GM23338 (cell line): ENCODE data around the gene OR52E2.

ENCODE experiments used
- CREB1 ChIP-seq: fragments of 250-450 bp; sonication (Bioruptor Pico); IDR thresholded peaks from 2 replicates; pipeline ENCODE4 v1.5.0; 2020; ENCODE audit warnings: low read depth, mild to moderate bottlenecking, moderate library complexity
- EZH2 ChIP-seq: fragments of 200-600 bp; sonication (generic); IDR thresholded peaks from one replicate; pipeline ENCODE4 v1.8.0; 2017; ENCODE audit warnings: antibody characterized with exemption, mild to moderate bottlenecking, low read depth; ENCODE audit not compliant: unreplicated experiment
- EZH2phosphoT487 ChIP-seq: fragments of 200-600 bp; sonication (generic); IDR thresholded peaks from one replicate; pipeline ENCODE4 v1.8.1; 2018; ENCODE audit warnings: antibody characterized with exemption; ENCODE audit not compliant: unreplicated experiment
- JUNB ChIP-seq: IDR thresholded peaks from one replicate; pipeline ENCODE4 v1.6.1; 2016; ENCODE audit warnings: antibody characterized with exemption; ENCODE audit not compliant: unreplicated experiment
- NANOG ChIP-seq: IDR thresholded peaks from 2 replicates; pipeline ENCODE4 v1.6.1; 2016; ENCODE audit warnings: antibody characterized with exemption, borderline replicate concordance
- POLR2AphosphoS5 ChIP-seq: IDR thresholded peaks from 2 replicates; pipeline ENCODE4 v1.6.1; 2016; ENCODE audit warnings: antibody characterized with exemption, low read depth
- ZNF114 ChIP-seq: fragments of 250-450 bp; sonication (Bioruptor Pico); IDR thresholded peaks from 2 replicates; pipeline ENCODE4 v1.5.0; 2020; ENCODE audit warnings: mild to moderate bottlenecking, moderate library complexity
- ZNF331 ChIP-seq: fragments of 250-450 bp; sonication (Bioruptor Pico); IDR thresholded peaks from 2 replicates; pipeline ENCODE4 v1.5.0; 2020; ENCODE audit warnings: low read depth, mild to moderate bottlenecking, moderate library complexity
- TF ChIP-seq, protein P1 (sequence below), 2 experiments: fragments of 200-600 bp in 1 of 2; sonication (generic) in 1 of 2; conservative IDR thresholded peaks; 2 replicates each; pipeline versions ENCODE4 v1.5.1 to v1.6.1; 2016 to 2017; ENCODE audit warnings: antibody characterized with exemption in 2 of 2, low read depth in 2 of 2, mild to moderate bottlenecking in 2 of 2, moderate library complexity in 1 of 2
- TF ChIP-seq, protein P2 (sequence below): IDR thresholded peaks from one replicate; pipeline ENCODE4 v1.6.1; 2018; ENCODE audit warnings: antibody characterized with exemption; ENCODE audit not compliant: unreplicated experiment
- TF ChIP-seq, protein P3 (sequence below): IDR thresholded peaks from 2 replicates; pipeline ENCODE4 v1.6.1; 2016; ENCODE audit warnings: antibody characterized with exemption

DNA sequence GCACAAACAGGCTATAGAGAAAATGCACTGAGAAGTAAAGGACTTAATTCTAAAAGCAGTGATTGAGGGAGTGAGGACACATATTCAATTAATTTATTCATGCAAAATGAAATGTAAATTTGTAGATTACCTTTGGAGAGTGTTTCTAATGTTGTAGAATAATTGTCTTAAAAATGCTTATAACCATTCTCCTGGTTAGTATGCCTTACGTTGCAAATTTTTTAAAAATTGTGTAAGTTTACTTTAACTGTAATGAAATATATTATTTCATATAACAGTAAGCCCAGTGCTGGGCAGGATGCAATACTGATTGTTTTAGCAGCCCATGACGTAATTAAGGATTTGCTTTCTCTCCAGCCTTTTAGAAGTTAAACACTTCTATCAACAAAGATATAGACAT lies 36.6 kb upstream of the OR52E2 start:
- TF ChIP-seq, protein P1, sequence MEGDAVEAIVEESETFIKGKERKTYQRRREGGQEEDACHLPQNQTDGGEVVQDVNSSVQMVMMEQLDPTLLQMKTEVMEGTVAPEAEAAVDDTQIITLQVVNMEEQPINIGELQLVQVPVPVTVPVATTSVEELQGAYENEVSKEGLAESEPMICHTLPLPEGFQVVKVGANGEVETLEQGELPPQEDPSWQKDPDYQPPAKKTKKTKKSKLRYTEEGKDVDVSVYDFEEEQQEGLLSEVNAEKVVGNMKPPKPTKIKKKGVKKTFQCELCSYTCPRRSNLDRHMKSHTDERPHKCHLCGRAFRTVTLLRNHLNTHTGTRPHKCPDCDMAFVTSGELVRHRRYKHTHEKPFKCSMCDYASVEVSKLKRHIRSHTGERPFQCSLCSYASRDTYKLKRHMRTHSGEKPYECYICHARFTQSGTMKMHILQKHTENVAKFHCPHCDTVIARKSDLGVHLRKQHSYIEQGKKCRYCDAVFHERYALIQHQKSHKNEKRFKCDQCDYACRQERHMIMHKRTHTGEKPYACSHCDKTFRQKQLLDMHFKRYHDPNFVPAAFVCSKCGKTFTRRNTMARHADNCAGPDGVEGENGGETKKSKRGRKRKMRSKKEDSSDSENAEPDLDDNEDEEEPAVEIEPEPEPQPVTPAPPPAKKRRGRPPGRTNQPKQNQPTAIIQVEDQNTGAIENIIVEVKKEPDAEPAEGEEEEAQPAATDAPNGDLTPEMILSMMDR (conservative IDR thresholded peaks at IDR 0.05; ENCODE audit: low read depth in 2 of 2), result no peak
- no peak for TF ChIP-seq EZH2phosphoT487
- no peak for TF ChIP-seq EZH2
- TF ChIP-seq CREB1 (CRISPR knock-in tag), result no peak
- TF ChIP-seq POLR2AphosphoS5, result no peak
- no peak for TF ChIP-seq ZNF114 (CRISPR knock-in tag)
- TF ChIP-seq, protein P2, sequence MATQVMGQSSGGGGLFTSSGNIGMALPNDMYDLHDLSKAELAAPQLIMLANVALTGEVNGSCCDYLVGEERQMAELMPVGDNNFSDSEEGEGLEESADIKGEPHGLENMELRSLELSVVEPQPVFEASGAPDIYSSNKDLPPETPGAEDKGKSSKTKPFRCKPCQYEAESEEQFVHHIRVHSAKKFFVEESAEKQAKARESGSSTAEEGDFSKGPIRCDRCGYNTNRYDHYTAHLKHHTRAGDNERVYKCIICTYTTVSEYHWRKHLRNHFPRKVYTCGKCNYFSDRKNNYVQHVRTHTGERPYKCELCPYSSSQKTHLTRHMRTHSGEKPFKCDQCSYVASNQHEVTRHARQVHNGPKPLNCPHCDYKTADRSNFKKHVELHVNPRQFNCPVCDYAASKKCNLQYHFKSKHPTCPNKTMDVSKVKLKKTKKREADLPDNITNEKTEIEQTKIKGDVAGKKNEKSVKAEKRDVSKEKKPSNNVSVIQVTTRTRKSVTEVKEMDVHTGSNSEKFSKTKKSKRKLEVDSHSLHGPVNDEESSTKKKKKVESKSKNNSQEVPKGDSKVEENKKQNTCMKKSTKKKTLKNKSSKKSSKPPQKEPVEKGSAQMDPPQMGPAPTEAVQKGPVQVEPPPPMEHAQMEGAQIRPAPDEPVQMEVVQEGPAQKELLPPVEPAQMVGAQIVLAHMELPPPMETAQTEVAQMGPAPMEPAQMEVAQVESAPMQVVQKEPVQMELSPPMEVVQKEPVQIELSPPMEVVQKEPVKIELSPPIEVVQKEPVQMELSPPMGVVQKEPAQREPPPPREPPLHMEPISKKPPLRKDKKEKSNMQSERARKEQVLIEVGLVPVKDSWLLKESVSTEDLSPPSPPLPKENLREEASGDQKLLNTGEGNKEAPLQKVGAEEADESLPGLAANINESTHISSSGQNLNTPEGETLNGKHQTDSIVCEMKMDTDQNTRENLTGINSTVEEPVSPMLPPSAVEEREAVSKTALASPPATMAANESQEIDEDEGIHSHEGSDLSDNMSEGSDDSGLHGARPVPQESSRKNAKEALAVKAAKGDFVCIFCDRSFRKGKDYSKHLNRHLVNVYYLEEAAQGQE, result no peak
- TF ChIP-seq, protein P3, sequence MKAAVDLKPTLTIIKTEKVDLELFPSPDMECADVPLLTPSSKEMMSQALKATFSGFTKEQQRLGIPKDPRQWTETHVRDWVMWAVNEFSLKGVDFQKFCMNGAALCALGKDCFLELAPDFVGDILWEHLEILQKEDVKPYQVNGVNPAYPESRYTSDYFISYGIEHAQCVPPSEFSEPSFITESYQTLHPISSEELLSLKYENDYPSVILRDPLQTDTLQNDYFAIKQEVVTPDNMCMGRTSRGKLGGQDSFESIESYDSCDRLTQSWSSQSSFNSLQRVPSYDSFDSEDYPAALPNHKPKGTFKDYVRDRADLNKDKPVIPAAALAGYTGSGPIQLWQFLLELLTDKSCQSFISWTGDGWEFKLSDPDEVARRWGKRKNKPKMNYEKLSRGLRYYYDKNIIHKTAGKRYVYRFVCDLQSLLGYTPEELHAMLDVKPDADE, result no peak
- no peak for TF ChIP-seq JUNB
- TF ChIP-seq NANOG, result no peak
- no peak for TF ChIP-seq ZNF331 (CRISPR knock-in tag)
